Left cardiac atrium (tissue), 4 donors: ENCODE results near the gene R3HDML. TPM values are rescaled to one million over a fixed set of nuclear protein-coding genes. Genes with fewer than 3 reads are reported as not detected.
"Not testable (repeated sequence)": the region's sequence is repeated elsewhere in the genome, so short reads cannot be mapped to it uniquely, and the experiment has no call there.

ENCODE experiments used
- ATAC-seq, 2 donors: fragments of 200-7000 bp; cut with Tn5 transposase; one replicate each; pipeline ENCODE4 v1.9.1; 2020; ENCODE audit warnings: mild to moderate bottlenecking in 2 of 2, moderate library complexity in 2 of 2
- DNase-seq: peaks from one replicate; pipeline ENCODE4 v3.0.0-alpha.2; 2020
- intact Hi-C, 2 donors: fragments of 100-400 bp; cut with DNase I; formaldehyde crosslinking; loops; one replicate each; pipeline versions ENCODE4 v1.14.1 to v1.15.1; 2022 to 2023
- long read RNA-seq: library from polyadenylated mRNA; unstranded; transcript quantifications from one replicate; pipeline ENCODE4 v2.0.0, GENCODE V29; 2021
- total RNA-seq, 2 donors: library from RNA; stranded (reverse); fragmentation: NEBNext Ultra II Directional; extraction: Animal tissue kit (Norgen Biotek cat#: 25700); gene quantifications; one replicate each; pipeline ENCODE4 v1.2.1, GENCODE V29; 2021
- donor health status: DM: no; HTN: yes; CAD: no.
- donor health status: DM: no; HTN: yes; CAD: no; lungs with severe emphysema.
- donor health status: DM: yes; HTN: yes; CAD: no.
- donor health status: Dilated cardiomyopathy.

Gene R3HDML
- not detected for total RNA-seq
- long read RNA-seq = 0 reads

- ATAC-seq (no peak), DNase-seq (no peak)
- intact Hi-C loops = no loop called here
Observed at GRCh38 chr20:44336725-44337380, at the start of gene R3HDML. Gene R3HDML, plus strand, starts transcription at chr20:44337043. Its CDS starts 115 bp downstream, at chr20:44337158.

- DNase-seq = no peak
- intact Hi-C loops = no loop called here
- ATAC-seq = peak; percentile 55 to 76
Observed at GRCh38 chr20:44287272-44288097, 49.4 kb upstream of the R3HDML start.

- ATAC-seq (peak in 1 of 2 donors; percentile 24), DNase-seq (no peak)
- intact Hi-C loops = no loop called here
Observed at GRCh38 chr20:44288252-44288651, 48.6 kb upstream of the R3HDML start.

- no peak for ATAC-seq
- DNase-seq = no peak
- intact Hi-C loops = no loop called here
Observed at GRCh38 chr20:44291754-44292153, 45.1 kb upstream of the R3HDML start.

GRCh38 chr20:44296011-44296410 is 40.8 kb upstream of the R3HDML start:
- DNase-seq (no peak), ATAC-seq (peak; percentile 65 to 76)
- intact Hi-C loops = no loop called here

GRCh38 chr20:44297721-44298120 is 39.1 kb upstream of the R3HDML start:
- ATAC-seq (no peak), DNase-seq (no peak)
- intact Hi-C loops = no loop called here

GRCh38 chr20:44299011-44299535 is 37.8 kb upstream of the R3HDML start:
- intact Hi-C loops = not testable (repeated sequence)

GRCh38 chr20:44301285-44301684 is 35.6 kb upstream of the R3HDML start:
- intact Hi-C loops = no loop called here
- no peak for DNase-seq
- no peak for ATAC-seq

More at GRCh38 chr20:44299011-44299535, 37.8 kb upstream of the R3HDML start:
- ATAC-seq, DNase-seq: not testable (repeated sequence)

- peak; percentile 54 to 70 for ATAC-seq
- DNase-seq = no peak
- intact Hi-C loops = no loop called here
Observed at GRCh38 chr20:44302026-44302669, 34.7 kb upstream of the R3HDML start.

GRCh38 chr20:44302736-44303135 is 34.1 kb upstream of the R3HDML start:
- intact Hi-C loops = no loop called here
- ATAC-seq = no peak
- no peak for DNase-seq

- DNase-seq (no peak), ATAC-seq (no peak)
- intact Hi-C loops = no loop called here
Observed at GRCh38 chr20:44304383-44304782, 32.5 kb upstream of the R3HDML start.

- no peak for ATAC-seq
- intact Hi-C loops = no loop called here
- DNase-seq = no peak
Observed at GRCh38 chr20:44306927-44307326, 29.9 kb upstream of the R3HDML start.

GRCh38 chr20:44309763-44310663 is 26.8 kb upstream of the R3HDML start:
- DNase-seq = peak; percentile 46
- intact Hi-C loops = loop anchor here (5.0 to 10.0 kb wide), 2 partner anchors 75 to 93 kb away; no protein-coding TSS in a partner anchor

GRCh38 chr20:44310664-44311639 is 25.9 kb upstream of the R3HDML start, which contains the start of gene FITM2:
Gene FITM2, minus strand, starts transcription at chr20:44311202. Its CDS starts 54 bp downstream, at chr20:44311148.
- DNase-seq (peak; percentile 99), ATAC-seq (peak; percentile 91 to 93)
- intact Hi-C loops = loop anchor here (1.0 to 10.0 kb wide), 3 partner anchors 74 to 94 kb away; no protein-coding TSS in a partner anchor

More at GRCh38 chr20:44309763-44310663, 26.8 kb upstream of the R3HDML start:
- ATAC-seq = peak; percentile 62 to 64

- DNase-seq (no peak), ATAC-seq (no peak)
- intact Hi-C loops = loop anchor here (5.0 to 10.0 kb wide), 2 partner anchors 70 to 98 kb away; no protein-coding TSS in a partner anchor
Observed at GRCh38 chr20:44314870-44315269, 22.0 kb upstream of the R3HDML start.

- DNase-seq (no peak), ATAC-seq (no peak)
- intact Hi-C loops = loop anchor here in 1 of 2 donors (10.0 kb wide), 1 partner anchor 65 kb away; no protein-coding TSS in a partner anchor
Observed at GRCh38 chr20:44319839-44320422, 16.9 kb upstream of the R3HDML start.

- intact Hi-C loops = no loop called here
- no peak for DNase-seq
- no peak for ATAC-seq
Observed at GRCh38 chr20:44324343-44324742, 12.5 kb upstream of the R3HDML start.
